ENCODE data around the gene MRPL57.
"Not testable (repeated sequence)": the region's sequence is repeated elsewhere in the genome, so short reads cannot be mapped to it uniquely, and the experiment has no call there.

- TF ChIP-seq CTCF (IDR thresholded peaks at IDR 0.05; ENCODE audit: low read length); EZH2 (IDR thresholded peaks at IDR 0.05; ENCODE audit: borderline replicate concordance, low read length): not testable (repeated sequence)
Measured at GRCh38 chr13:21215419-21215818, 39.0 kb downstream of the MRPL57 start.
